GM12874 (cell line): ENCODE results near the gene UBASH3A.

ENCODE experiments used
- CTCF ChIP-seq: IDR thresholded peaks from 2 replicates; pipeline ENCODE4 v1.5.1; 2011; ENCODE audit warnings: low read depth, mild to moderate bottlenecking, control low read depth, low read length, moderate library complexity; ENCODE audit not compliant: insufficient read depth

The UBASH3A gene

GRCh38 chr21:42419845-42420244 is 16.1 kb downstream of the UBASH3A start:
- no peak for TF ChIP-seq CTCF

- no peak for TF ChIP-seq CTCF
Observed at GRCh38 chr21:42421018-42421793, 17.5 kb downstream of the UBASH3A start.

GRCh38 chr21:42423197-42423675 is 19.5 kb downstream of the UBASH3A start:
- TF ChIP-seq CTCF = no peak

GRCh38 chr21:42423685-42424084 is 20.0 kb downstream of the UBASH3A start:
- TF ChIP-seq CTCF = no peak

- no peak for TF ChIP-seq CTCF
Observed at GRCh38 chr21:42424914-42425541, 21.3 kb downstream of the UBASH3A start.

- TF ChIP-seq CTCF = no peak
Observed at GRCh38 chr21:42425591-42425990, 21.9 kb downstream of the UBASH3A start.

GRCh38 chr21:42426424-42426823 is 22.7 kb downstream of the UBASH3A start:
- no peak for TF ChIP-seq CTCF
